ENCODE data around the gene SRSF6. TPM values are rescaled to one million over a fixed set of nuclear protein-coding genes. Genes with fewer than 3 reads are reported as not detected.
A peak's percentile ranks its signal among the peaks of the same experiment; 100 is the strongest.
"Not testable (repeated sequence)": the region's sequence is repeated elsewhere in the genome, so short reads cannot be mapped to it uniquely, and the experiment has no call there.

SRSF6 gene
- total and polyA plus RNA-seq, 2 experiments from 2014 or later, result 60.1 to 61.5 TPM

DNA sequence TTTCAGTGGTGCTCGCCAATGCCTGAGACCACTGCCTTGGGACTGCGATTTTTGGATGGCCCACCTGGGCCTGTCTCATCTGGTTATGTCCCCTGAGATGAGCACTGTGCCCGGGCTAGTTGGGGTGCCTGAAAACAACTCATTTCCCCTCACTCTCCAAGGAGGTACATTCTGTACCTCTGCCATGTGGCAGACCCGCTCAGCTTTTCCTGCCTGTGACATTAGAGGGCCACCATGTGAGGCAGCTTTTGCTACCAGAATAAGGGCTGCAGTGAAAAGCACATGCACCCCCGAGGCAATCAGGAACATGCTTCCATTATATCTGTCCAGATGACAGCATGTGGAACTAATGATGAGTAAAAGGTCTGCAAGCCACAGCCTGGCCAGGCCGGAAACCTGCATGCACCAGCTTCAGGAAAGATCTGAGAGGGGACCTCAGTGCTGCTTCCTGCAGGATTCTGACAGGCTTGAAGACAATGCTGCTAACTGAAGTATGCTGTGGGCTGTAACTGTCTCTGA, 11.3 kb upstream of the SRSF6 start (continued):
- TF ChIP-seq NANOG (IDR thresholded peaks at IDR 0.05; ENCODE audit: borderline replicate concordance) (no peak), EZH2phosphoT487 (IDR thresholded peaks at IDR 0.05; ENCODE audit: unreplicated experiment) (no peak), ETS1 (IDR thresholded peaks at IDR 0.05) (no peak), ZNF114 (CRISPR knock-in tag; IDR thresholded peaks at IDR 0.05) (no peak), CREB1 (CRISPR knock-in tag; IDR thresholded peaks at IDR 0.05; ENCODE audit: low read depth) (no peak), POLR2AphosphoS5 (IDR thresholded peaks at IDR 0.05; ENCODE audit: low read depth) (no peak), CTCF (conservative IDR thresholded peaks at IDR 0.05; ENCODE audit: low read depth in 2 of 2) (no peak)

- not testable (repeated sequence) for H3K27ac ChIP-seq (ENCODE audit: low read depth); H3K4me1 Mint-ChIP-seq; ATAC-seq; H3K36me3 ChIP-seq (ENCODE audit: insufficient read depth); H4K20me1 ChIP-seq (replicated peaks; ENCODE audit: insufficient read depth); H3K79me2 ChIP-seq (replicated peaks; ENCODE audit: insufficient read depth); H3K4me3 Mint-ChIP-seq; H3K4me3 ChIP-seq; H3K27me3 Mint-ChIP-seq (ENCODE audit: insufficient read depth, low read depth, poor library complexity); H3K36me3 Mint-ChIP-seq (ENCODE audit: low read depth); H3K4me1 ChIP-seq (ENCODE audit: insufficient read depth); H3K4me2 ChIP-seq; H3K9me2 ChIP-seq (ENCODE audit: insufficient read depth); H3K27ac Mint-ChIP-seq; DNase-seq (ENCODE audit: low spot score); H3K27me3 ChIP-seq (ENCODE audit: insufficient read depth); H3F3A ChIP-seq (replicated peaks; ENCODE audit: low read depth)
- peaks cover 30% of the 10 kb centered on the region for H3K9me3 Mint-ChIP-seq
- peak overlapping the region; percentile 87; the same call in 1 of the 2 replicates for H2AFZ ChIP-seq
Measured at GRCh38 chr20:43448431-43448747, 9.3 kb upstream of the SRSF6 start.

DNA sequence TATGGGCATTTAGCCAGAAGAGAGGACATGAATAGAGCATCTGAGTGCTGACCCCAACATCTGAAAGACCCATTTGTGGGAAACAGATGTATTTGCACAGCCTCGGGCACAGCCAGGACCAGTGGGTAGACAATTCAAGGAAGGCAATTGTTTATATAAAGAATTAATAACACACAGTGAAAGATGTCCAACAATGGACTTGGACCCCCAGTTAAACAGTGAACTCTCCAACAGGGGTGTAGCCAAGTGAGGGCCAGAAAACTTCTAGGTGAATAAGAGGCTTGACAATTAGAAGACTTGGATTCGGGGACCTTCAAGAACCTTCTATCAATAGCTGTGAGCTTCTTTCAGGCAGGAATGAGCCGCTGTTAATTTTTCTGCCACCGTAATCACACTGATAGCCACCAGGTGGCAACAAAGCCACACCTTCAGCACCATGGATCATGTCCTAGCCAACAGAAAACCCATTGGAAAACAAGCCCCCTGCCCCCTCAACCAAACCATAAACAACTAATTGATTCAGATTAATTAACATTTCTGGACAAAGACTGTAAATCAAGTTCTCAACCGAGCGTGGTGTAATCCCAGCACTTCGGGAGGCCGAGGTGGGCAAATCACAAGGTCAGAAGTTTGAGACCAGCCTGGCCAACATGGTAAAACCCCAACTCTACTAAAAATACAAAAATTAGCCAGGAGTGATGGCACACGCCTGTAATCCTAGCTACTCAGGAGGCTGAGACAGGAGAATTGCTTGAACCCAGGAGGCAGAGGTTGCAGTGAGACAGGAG, 8.8 kb upstream of the SRSF6 start:
- Histone ChIP-seq H3K27ac (ENCODE audit: low read depth) (no peak overlapping the region), H3K27me3 (ENCODE audit: insufficient read depth) (no peaks in the 10 kb centered on the region), H3F3A (replicated peaks; ENCODE audit: low read depth) (no peaks in the 10 kb centered on the region), H3K4me2 (no peak overlapping the region), H3K9me2 (ENCODE audit: insufficient read depth) (no peaks in the 10 kb centered on the region), H3K79me2 (replicated peaks; ENCODE audit: insufficient read depth) (no peaks in the 10 kb centered on the region), H4K20me1 (replicated peaks; ENCODE audit: insufficient read depth) (no peaks in the 10 kb centered on the region), H3K4me3 (no peak overlapping the region), H3K4me1 (ENCODE audit: insufficient read depth) (no peaks in the 10 kb centered on the region), H2AFZ (peak overlapping the region; percentile 87; the same call in 1 of the 2 replicates), H3K36me3 (ENCODE audit: insufficient read depth) (no peaks in the 10 kb centered on the region)
- H3K4me1 Mint-ChIP-seq, result peaks cover 5% of the 10 kb centered on the region; the same call in 2 of the 3 replicates
- peak; percentile 84 for ATAC-seq
- peaks cover 24% of the 10 kb centered on the region for H3K9me3 Mint-ChIP-seq
- no peak overlapping the region for H3K4me3 Mint-ChIP-seq
- H3K27ac Mint-ChIP-seq, result no peak overlapping the region
- no peak for TF ChIP-seq POLR2AphosphoS5 (IDR thresholded peaks at IDR 0.05; ENCODE audit: low read depth)
- TF ChIP-seq CTCF (conservative IDR thresholded peaks at IDR 0.05; ENCODE audit: low read depth in 2 of 2), result peak; percentile 81 to 86
- DNase-seq (ENCODE audit: low spot score), result peak; percentile 76
- H3K36me3 Mint-ChIP-seq (ENCODE audit: low read depth), result peaks cover 4% of the 10 kb centered on the region; the same call in 1 of the 3 replicates
- peaks cover 6% of the 10 kb centered on the region for H3K27me3 Mint-ChIP-seq (ENCODE audit: insufficient read depth, low read depth, poor library complexity)

Data from GM23338 (cell line).